CD4-positive, alpha-beta memory T cell (primary cell): Measurements from ENCODE around the gene PDE6B. TPM values are rescaled to one million over a fixed set of nuclear protein-coding genes. Genes with fewer than 3 reads are reported as not detected.
"Not testable (repeated sequence)": the region's sequence is repeated elsewhere in the genome, so short reads cannot be mapped to it uniquely, and the experiment has no call there.

Experiments
- CTCF ChIA-PET: fragments of 350-600 bp; sonication (Branson Sonifier 250); formaldehyde crosslinking; loops from one replicate; lab custom pipeline; 2021; ENCODE audit warnings: inconsistent platforms; ENCODE audit not compliant: partially characterized antibody; lab: Charles Lee
- POLR2A ChIA-PET: fragments of 350-600 bp; sonication (Branson Sonifier 250); formaldehyde crosslinking; loops from one replicate; lab custom pipeline; 2021; ENCODE audit not compliant: partially characterized antibody; lab: Charles Lee
- DNase-seq, 5 donors: peaks; one replicate each; pipeline versions ENCODE4 v3.0.0 to v3.0.0-alpha.2; 2020 to 2022; ENCODE audit warnings: mixed read lengths in 1 of 5
- H3K27ac ChIP-seq: one replicate; pipeline ENCODE4 v1.7.0; 2013; ENCODE audit warnings: low read depth, low read length
- H3K27me3 ChIP-seq: 2 replicates; pipeline ENCODE4 v1.7.0; 2013; ENCODE audit warnings: mild to moderate bottlenecking, low read length, moderate library complexity; ENCODE audit not compliant: insufficient read depth
- H3K36me3 ChIP-seq: 2 replicates; pipeline ENCODE4 v1.7.0; 2013; ENCODE audit warnings: mild to moderate bottlenecking, low read length, moderate library complexity; ENCODE audit not compliant: insufficient read depth
- H3K4me1 ChIP-seq: 2 replicates; pipeline ENCODE4 v1.7.0; 2013; ENCODE audit warnings: mild to moderate bottlenecking, low read length, moderate library complexity; ENCODE audit not compliant: insufficient read depth
- H3K4me3 ChIP-seq, 2 donors: one replicate each; pipeline ENCODE4 v1.7.0; 2013; ENCODE audit warnings: low read length in 2 of 2, mild to moderate bottlenecking in 1 of 2
- H3K9me3 ChIP-seq, 2 donors: one replicate each; pipeline ENCODE4 v1.7.0; 2013; ENCODE audit warnings: low read length in 2 of 2, control low read depth in 1 of 2; ENCODE audit not compliant: control insufficient read depth in 1 of 2
- H3K27ac Mint-ChIP-seq, 7 donors: one replicate each; pipeline ENCODE4 v1.8.0; 2020 to 2021; ENCODE audit warnings: mixed read lengths in 7 of 7, mild to moderate bottlenecking in 6 of 7, inconsistent platforms in 3 of 7, moderate library complexity in 3 of 7
- H3K27me3 Mint-ChIP-seq, 2 donors: one replicate each; pipeline ENCODE4 v1.8.0; 2020 to 2021; ENCODE audit warnings: mixed read lengths in 2 of 2
- H3K36me3 Mint-ChIP-seq, 2 donors: one replicate each; pipeline ENCODE4 v1.8.0; 2020 to 2021; ENCODE audit warnings: mixed read lengths in 2 of 2, inconsistent platforms in 1 of 2, mild to moderate bottlenecking in 1 of 2
- H3K4me1 Mint-ChIP-seq, 4 donors: one replicate each; pipeline ENCODE4 v1.8.0; 2020 to 2021; ENCODE audit warnings: mixed read lengths in 4 of 4, mild to moderate bottlenecking in 1 of 4
- H3K4me3 Mint-ChIP-seq, 8 donors: one replicate each; pipeline ENCODE4 v1.8.0; 2020 to 2021; ENCODE audit warnings: mixed read lengths in 8 of 8, mild to moderate bottlenecking in 7 of 8, moderate library complexity in 6 of 8, inconsistent platforms in 3 of 8
- H3K9me3 Mint-ChIP-seq, 8 donors: one replicate each; pipeline ENCODE4 v1.8.0; 2020 to 2021; ENCODE audit warnings: mixed read lengths in 8 of 8, mild to moderate bottlenecking in 5 of 8, inconsistent platforms in 3 of 8, moderate library complexity in 1 of 8
- intact Hi-C: fragments of 100-400 bp; cut with micrococcal nuclease; formaldehyde crosslinking; loops from one replicate; pipeline ENCODE4 v1.15.1; 2023
- polyA plus RNA-seq, 2 donors: library from polyadenylated mRNA; unstranded; fragments of 300-500 nt; fragmentation: Illumina TruSeq; gene quantifications; one replicate each; pipeline ENCODE4 v1.2.3, GENCODE V29; 2021
- total RNA-seq, 2 experiments: library from RNA; stranded (reverse); gene quantifications; one replicate each; pipeline ENCODE4 v1.2.3, GENCODE V29; 2021

PDE6B gene
- total and polyA plus RNA-seq, 4 experiments from 2014 or later, result 15.3 to 17.6 (median 15.7) TPM

DNA sequence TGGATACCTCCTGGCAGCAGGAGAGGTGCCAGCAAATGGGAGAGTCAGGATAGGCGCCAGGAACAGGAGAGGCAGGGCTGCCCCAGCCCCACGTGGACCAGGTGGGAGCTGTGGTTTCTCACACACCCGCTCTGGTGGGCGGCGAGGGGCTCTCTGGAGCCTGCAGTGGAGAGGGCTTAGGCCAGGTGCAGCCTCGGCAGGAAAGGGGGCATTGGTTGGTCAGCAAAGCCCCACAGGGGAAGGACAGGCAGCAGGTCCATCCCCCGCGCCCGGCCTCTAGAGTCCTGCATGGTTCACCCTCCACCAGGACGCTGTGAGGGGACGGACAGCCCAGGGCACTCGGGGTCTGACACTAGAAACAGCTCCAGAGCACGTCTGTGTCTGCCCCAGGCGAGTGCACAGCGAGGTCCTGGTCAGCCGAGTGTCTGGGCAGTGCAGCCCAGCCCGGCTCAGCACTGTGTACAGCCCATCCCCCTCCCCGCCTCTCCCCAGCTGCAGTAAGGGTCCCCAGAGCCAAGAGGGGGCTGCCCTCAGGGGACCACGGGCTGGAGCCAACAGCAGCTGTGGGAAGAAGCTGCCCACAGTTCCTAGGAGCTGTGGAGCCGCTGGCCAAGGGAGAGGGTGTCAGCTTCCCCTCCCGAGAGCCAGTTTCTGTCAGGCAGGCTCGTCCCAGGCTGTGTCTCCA lies 40.5 kb downstream of the PDE6B start:
- Histone ChIP-seq H3K4me3 (no peak overlapping the region), H3K36me3 (no peaks in the 10 kb centered on the region), H3K9me3 (no peaks in the 10 kb centered on the region), H3K4me1 (peaks cover 17% of the 10 kb centered on the region), H3K27ac (no peak overlapping the region), H3K27me3 (no peaks in the 10 kb centered on the region)
- H3K27ac Mint-ChIP-seq, result peak overlapping the region in 2 of 7 donors; percentile 53 to 77
- H3K4me1 Mint-ChIP-seq, result peaks cover 3 to 20% (median 10%) of the 10 kb centered on the region in 4 donors
- ChIA-PET CTCF (interaction anchor here (1.1 kb wide), 1 partner anchor 18 kb away, joined by 3 read pairs; no protein-coding TSS in a partner anchor), POLR2A (interaction anchor here (0.7 to 4.2 kb wide), 3 partner anchors 9 to 44 kb away, joined by 3 to 57 read pairs (median 3); partner anchors contain the start of genes ATP5ME and MYL5)
- peak in 1 of 5 donors; percentile 30 for DNase-seq
- H3K27me3 Mint-ChIP-seq, result no peaks in the 10 kb centered on the region
- peaks cover 4 to 5% of the 10 kb centered on the region in 2 donors for H3K36me3 Mint-ChIP-seq
- intact Hi-C loops, result no loop called here
- no peaks in the 10 kb centered on the region for H3K9me3 Mint-ChIP-seq
- H3K4me3 Mint-ChIP-seq, result no peak overlapping the region

DNA sequence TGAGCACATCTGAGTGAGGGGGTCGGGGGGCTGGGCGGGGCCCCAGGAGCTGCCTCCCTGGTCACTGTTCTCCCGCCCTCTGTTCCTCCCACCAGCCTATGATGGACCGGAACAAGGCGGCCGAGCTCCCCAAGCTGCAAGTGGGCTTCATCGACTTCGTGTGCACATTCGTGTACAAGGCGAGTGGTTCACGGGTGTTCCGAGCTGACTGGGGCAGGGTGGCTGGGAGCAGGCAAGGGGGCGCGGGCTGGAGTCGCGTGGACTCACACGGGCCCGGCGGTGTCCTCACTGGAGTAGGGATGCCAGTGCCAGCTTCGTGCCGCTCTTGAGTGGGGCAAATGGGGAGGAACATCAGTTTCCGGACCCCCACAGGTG lies 41.0 kb downstream of the PDE6B start:
- Histone ChIP-seq H3K27ac (no peak overlapping the region), H3K4me3 (no peak overlapping the region), H3K9me3 (no peaks in the 10 kb centered on the region), H3K36me3 (peaks cover under 1% of the 10 kb centered on the region), H3K27me3 (no peaks in the 10 kb centered on the region), H3K4me1 (peaks cover 17% of the 10 kb centered on the region)
- Mint-ChIP-seq H3K27me3 (no peaks in the 10 kb centered on the region), H3K27ac (no peak overlapping the region), H3K4me3 (no peak overlapping the region), H3K4me1 (peaks cover 2 to 18% (median 10%) of the 10 kb centered on the region in 4 donors), H3K9me3 (no peaks in the 10 kb centered on the region), H3K36me3 (peaks cover 6% of the 10 kb centered on the region in 2 donors)
- ChIA-PET CTCF (interaction anchor here (1.1 kb wide), 1 partner anchor 17 kb away, joined by 3 read pairs; no protein-coding TSS in a partner anchor), POLR2A (interaction anchor here (0.7 to 4.2 kb wide), 3 partner anchors 8 to 43 kb away, joined by 3 to 57 read pairs (median 3); partner anchors contain the start of genes ATP5ME and MYL5)
- intact Hi-C loops, result no loop called here
- peak in 1 of 5 donors; percentile 13 for DNase-seq

DNA sequence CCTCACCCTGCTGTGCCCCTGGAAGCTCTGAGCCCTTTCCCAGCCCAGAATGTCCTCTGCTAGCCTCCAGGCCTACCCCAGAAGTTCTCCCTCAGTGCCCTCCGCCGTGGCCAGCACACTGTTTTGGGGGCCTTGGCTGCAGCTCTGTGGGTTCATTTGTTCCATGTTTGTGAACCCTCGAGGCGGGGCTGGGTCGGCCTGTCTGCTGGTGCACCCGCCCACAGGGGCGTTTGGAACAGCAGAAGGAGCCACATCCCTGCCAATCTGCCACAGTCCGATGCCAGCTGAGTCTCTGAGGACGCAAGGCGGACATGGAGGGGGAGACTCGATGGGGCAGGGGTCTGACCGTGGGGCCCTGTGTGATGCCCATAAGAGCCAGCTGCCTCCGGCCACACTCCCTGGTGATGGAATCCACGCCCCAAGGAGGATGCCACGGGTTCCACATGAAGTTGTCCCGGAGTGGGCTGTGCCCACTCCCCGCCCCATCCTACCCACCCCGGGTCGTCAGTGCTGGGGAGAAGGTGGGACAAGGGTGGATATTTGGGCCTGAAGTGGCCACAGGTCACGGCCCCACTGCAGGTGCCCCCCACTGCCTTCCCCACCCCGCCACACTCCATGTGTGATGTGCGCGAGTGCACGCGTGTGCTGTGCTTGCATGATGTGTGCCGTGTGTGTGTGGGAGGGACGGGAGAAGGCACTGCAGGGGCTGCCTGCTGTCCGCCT lies 41.6 kb downstream of the PDE6B start:
- CTCF ChIA-PET, result interaction anchor here (1.1 kb wide), 1 partner anchor 17 kb away, joined by 3 read pairs; no protein-coding TSS in a partner anchor
- Mint-ChIP-seq H3K4me3 (peak overlapping the region in 1 of 8 donors; percentile 17), H3K27me3 (no peaks in the 10 kb centered on the region), H3K36me3 (peaks cover 6% of the 10 kb centered on the region in 2 donors), H3K27ac (no peak overlapping the region), H3K9me3 (no peaks in the 10 kb centered on the region), H3K4me1 (peaks cover 2 to 18% (median 10%) of the 10 kb centered on the region in 4 donors)
- Histone ChIP-seq H3K36me3 (peaks cover 6% of the 10 kb centered on the region), H3K27ac (no peak overlapping the region), H3K4me3 (no peak overlapping the region), H3K4me1 (peaks cover 17% of the 10 kb centered on the region), H3K9me3 (no peaks in the 10 kb centered on the region), H3K27me3 (no peaks in the 10 kb centered on the region)
- intact Hi-C loops, result no loop called here
- DNase-seq, result peak in 1 of 5 donors; percentile 22
- POLR2A ChIA-PET, result interaction anchor here (1.2 kb wide), 1 partner anchor 13 kb away, joined by 3 read pairs; no protein-coding TSS in a partner anchor

DNA sequence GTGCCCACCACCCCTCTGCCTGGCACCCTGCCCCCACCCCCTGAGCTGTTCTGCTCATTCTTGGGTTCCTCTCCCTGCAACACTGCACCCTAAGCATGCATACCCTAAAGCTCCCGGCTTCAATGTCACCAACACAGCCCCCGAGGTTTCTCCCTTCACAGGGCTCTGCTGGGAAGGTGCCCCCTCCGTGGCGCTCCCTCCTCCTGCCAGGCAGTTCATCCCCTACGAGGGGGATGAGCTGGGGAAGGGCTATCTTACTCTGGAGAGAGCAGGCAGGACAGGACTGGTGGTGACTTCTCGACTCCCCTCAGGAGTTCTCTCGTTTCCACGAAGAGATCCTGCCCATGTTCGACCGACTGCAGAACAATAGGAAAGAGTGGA lies 42.2 kb downstream of the PDE6B start:
- H3K36me3 Mint-ChIP-seq, result peaks cover 6 to 10% of the 10 kb centered on the region in 2 donors
- intact Hi-C loops, result no loop called here
- no peaks in the 10 kb centered on the region for H3K27me3 ChIP-seq
- no peak overlapping the region for H3K4me3 ChIP-seq
- no peaks in the 10 kb centered on the region for H3K9me3 Mint-ChIP-seq
- peaks cover 12% of the 10 kb centered on the region for H3K36me3 ChIP-seq
- peak in 1 of 5 donors; percentile 25 for DNase-seq
- H3K9me3 ChIP-seq, result no peaks in the 10 kb centered on the region
- POLR2A ChIA-PET, result no interaction called here
- CTCF ChIA-PET, result no interaction called here
- H3K27me3 Mint-ChIP-seq, result no peaks in the 10 kb centered on the region
- H3K4me1 ChIP-seq, result peaks cover 17% of the 10 kb centered on the region
- peaks cover 2 to 18% (median 10%) of the 10 kb centered on the region in 4 donors for H3K4me1 Mint-ChIP-seq
- H3K27ac ChIP-seq, result no peak overlapping the region
- peak overlapping the region in 1 of 8 donors; percentile 17 for H3K4me3 Mint-ChIP-seq
- peak overlapping the region in 1 of 7 donors; percentile 18 for H3K27ac Mint-ChIP-seq

DNA sequence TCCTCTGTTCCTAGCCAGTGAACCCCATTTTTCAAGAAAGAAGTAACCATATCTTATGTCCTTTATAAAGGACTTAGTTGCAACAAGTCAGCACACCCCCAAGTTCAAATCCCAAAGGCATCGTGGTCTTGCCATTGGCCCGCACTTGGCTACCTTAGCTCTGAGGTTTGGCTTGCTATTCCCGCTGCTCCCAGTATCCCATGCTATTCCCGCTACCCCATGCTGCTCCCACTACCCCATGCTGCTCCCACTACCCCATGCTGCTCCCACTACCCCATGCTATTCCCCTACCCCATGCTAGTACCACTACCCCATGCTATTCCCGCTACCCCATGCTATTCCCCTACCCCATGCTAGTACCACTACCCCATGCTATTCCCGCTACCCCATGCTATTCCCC lies 42.8 kb downstream of the PDE6B start:
- H3K27me3 Mint-ChIP-seq, H3K9me3 Mint-ChIP-seq, H3K9me3 ChIP-seq, H3K27ac ChIP-seq, CTCF ChIA-PET, H3K4me3 Mint-ChIP-seq, intact Hi-C loops, POLR2A ChIA-PET, H3K27me3 ChIP-seq, H3K4me3 ChIP-seq: not testable (repeated sequence)
- H3K36me3 Mint-ChIP-seq, result peaks cover 9 to 12% of the 10 kb centered on the region in 2 donors
- H3K4me1 Mint-ChIP-seq, result peaks cover 2 to 17% (median 12%) of the 10 kb centered on the region in 4 donors
- Histone ChIP-seq H3K4me1 (peaks cover 15% of the 10 kb centered on the region), H3K36me3 (peaks cover 12% of the 10 kb centered on the region)
- peak in 1 of 5 donors; percentile 2 for DNase-seq
- peak overlapping the region in 1 of 7 donors; percentile 36 for H3K27ac Mint-ChIP-seq

DNA sequence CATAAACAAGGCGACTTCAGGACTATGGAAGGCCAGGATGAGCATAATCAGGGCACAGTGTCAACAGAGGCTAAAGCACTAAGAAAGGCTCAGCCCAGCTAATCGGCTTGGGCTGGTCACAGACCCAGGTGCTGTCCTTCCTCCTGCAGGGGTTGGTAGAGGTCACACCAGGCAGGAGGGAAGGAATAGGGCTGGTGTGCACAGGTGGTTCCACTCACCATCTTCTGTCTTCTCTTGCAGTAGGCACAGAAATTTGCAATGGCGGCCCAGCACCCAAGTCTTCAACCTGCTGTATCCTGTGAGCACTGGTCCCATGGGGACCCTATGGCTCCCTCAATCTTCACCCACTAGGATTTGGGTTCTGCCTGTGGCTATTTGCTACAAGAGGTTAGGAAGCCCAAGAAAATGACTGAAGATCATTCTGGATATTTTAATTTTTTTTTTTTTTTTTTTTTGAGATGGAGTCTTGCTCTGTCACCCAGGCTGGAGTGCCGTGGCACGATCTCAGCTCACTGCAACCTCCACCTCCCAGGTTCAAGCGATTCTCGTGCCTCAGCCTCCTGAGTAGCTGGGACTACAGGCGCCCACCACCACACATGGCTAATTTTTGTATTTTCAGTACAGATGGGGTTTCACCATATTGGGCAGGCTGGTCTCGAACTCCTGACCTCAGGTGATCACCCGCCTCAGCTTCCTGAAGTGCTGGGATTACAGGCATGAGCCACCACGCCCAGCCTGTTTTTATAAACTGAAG lies 44.6 kb downstream of the PDE6B start:
- H3K27ac ChIP-seq, H3K27me3 ChIP-seq, H3K9me3 Mint-ChIP-seq, H3K4me3 ChIP-seq, CTCF ChIA-PET, H3K27ac Mint-ChIP-seq, H3K9me3 ChIP-seq, DNase-seq, H3K4me3 Mint-ChIP-seq, H3K27me3 Mint-ChIP-seq, POLR2A ChIA-PET: not testable (repeated sequence)
- peaks cover 0 to 18% (median 10%) of the 10 kb centered on the region in 4 donors for H3K4me1 Mint-ChIP-seq
- H3K36me3 Mint-ChIP-seq, result peaks cover 11 to 19% of the 10 kb centered on the region in 2 donors
- intact Hi-C loops, result loop anchor here (5.0 kb wide), 2 partner anchors 333 to 1187 kb away; partner anchors contain the start of genes LETM1 and ZNF141
- H3K36me3 ChIP-seq, result peaks cover 12% of the 10 kb centered on the region
- peaks cover 10% of the 10 kb centered on the region for H3K4me1 ChIP-seq
